HepG2 (cell line): Measurements from ENCODE around the gene BIRC5. TPM values are rescaled to one million over a fixed set of nuclear protein-coding genes. Genes with fewer than 3 reads are reported as not detected.

Experiments
- AGO1 ChIP-seq: fragments of 200-400 bp; formaldehyde crosslinking; IDR thresholded peaks from 2 replicates; pipeline ENCODE4 v1.6.1; 2017; ENCODE audit warnings: mild to moderate bottlenecking, low read depth, low read length, moderate library complexity; ENCODE audit not compliant: poor library complexity, severe bottlenecking
- ATF7 ChIP-seq, 2 experiments: fragments of 450-650 bp in 1 of 2; sonication (generic) in 1 of 2; formaldehyde crosslinking in 1 of 2; IDR thresholded peaks; 2 replicates each; pipeline versions ENCODE4 v1.4.0 to v1.6.1; 2016 to 2020; ENCODE audit warnings: antibody characterized with exemption in 1 of 2, mild to moderate bottlenecking in 1 of 2, missing genetic modification reagents in 1 of 2
- EEA1 ChIP-seq: sonication (generic); formaldehyde crosslinking; IDR thresholded peaks from 2 replicates; pipeline ENCODE4 v1.5.1; 2020; ENCODE audit warnings: mild to moderate bottlenecking, missing genetic modification reagents, borderline replicate concordance
- KLF11 ChIP-seq: IDR thresholded peaks from 2 replicates; pipeline ENCODE4 v1.6.1; 2016; ENCODE audit warnings: missing compliant biosample characterization
- MEF2D ChIP-seq: sonication (generic); formaldehyde crosslinking; IDR thresholded peaks from 2 replicates; pipeline ENCODE4 v1.5.1; 2020; ENCODE audit warnings: mild to moderate bottlenecking, missing genetic modification reagents
- NFATC3 ChIP-seq: sonication (generic); formaldehyde crosslinking; IDR thresholded peaks from 2 replicates; pipeline ENCODE4 v1.5.1; 2020; ENCODE audit warnings: mild to moderate bottlenecking, missing genetic modification reagents
- NFE2L1 ChIP-seq: sonication (generic); formaldehyde crosslinking; IDR thresholded peaks from 2 replicates; pipeline ENCODE4 v1.4.0; 2020; ENCODE audit warnings: missing genetic modification reagents, mild to moderate bottlenecking, borderline replicate concordance
- PCBP1 ChIP-seq: fragments of 200-400 bp; formaldehyde crosslinking; IDR thresholded peaks from 2 replicates; pipeline ENCODE4 v1.6.1; 2017; ENCODE audit warnings: mild to moderate bottlenecking, low read depth, low read length, borderline replicate concordance
- POLR2A ChIP-seq, 2 experiments: IDR thresholded peaks; 2 replicates each; pipeline ENCODE4 v1.6.1; 2011; ENCODE audit warnings: low read depth in 2 of 2, low read length in 2 of 2, mild to moderate bottlenecking in 1 of 2, moderate library complexity in 1 of 2; ENCODE audit not compliant: insufficient read depth in 1 of 2
- SMAD1 ChIP-seq: sonication (generic); formaldehyde crosslinking; IDR thresholded peaks from 2 replicates; pipeline ENCODE4 v1.4.0; 2020; ENCODE audit warnings: missing genetic modification reagents, low read depth, mild to moderate bottlenecking, borderline replicate concordance
- SOX6 ChIP-seq, 2 experiments: fragments of 450-650 bp in 1 of 2; sonication (generic) in 1 of 2; formaldehyde crosslinking in 1 of 2; IDR thresholded peaks; 2 replicates each; pipeline versions ENCODE4 v1.4.0 to v1.6.1; 2017 to 2020; ENCODE audit warnings: antibody characterized with exemption in 1 of 2, mild to moderate bottlenecking in 1 of 2, missing genetic modification reagents in 1 of 2
- ZFP36L2 ChIP-seq: sonication (generic); formaldehyde crosslinking; IDR thresholded peaks from 2 replicates; pipeline ENCODE4 v1.4.0; 2020; ENCODE audit warnings: missing genetic modification reagents
- ZMYM3 ChIP-seq: sonication (generic); formaldehyde crosslinking; IDR thresholded peaks from 2 replicates; pipeline ENCODE4 v1.5.1; 2020; ENCODE audit warnings: mild to moderate bottlenecking, missing genetic modification reagents
- ZNF331 ChIP-seq: sonication (generic); formaldehyde crosslinking; IDR thresholded peaks from 2 replicates; pipeline ENCODE4 v1.4.0; 2020; ENCODE audit warnings: missing genetic modification reagents
- ZNF570 ChIP-seq: sonication (generic); formaldehyde crosslinking; IDR thresholded peaks from 2 replicates; pipeline ENCODE4 v1.4.0; 2020; ENCODE audit warnings: mild to moderate bottlenecking, missing genetic modification reagents, borderline replicate concordance
- ZNF577 ChIP-seq: sonication (generic); formaldehyde crosslinking; IDR thresholded peaks from 2 replicates; pipeline ENCODE4 v1.4.0; 2020; ENCODE audit warnings: mild to moderate bottlenecking, low read depth, missing genetic modification reagents, borderline replicate concordance
- ZNF724P ChIP-seq: sonication (generic); formaldehyde crosslinking; IDR thresholded peaks from 2 replicates; pipeline ENCODE4 v1.8.0; 2022; ENCODE audit warnings: missing genetic modification reagents, borderline replicate concordance
- ZNF747 ChIP-seq: sonication (generic); formaldehyde crosslinking; IDR thresholded peaks from 2 replicates; pipeline ENCODE4 v1.8.1; 2023; ENCODE audit warnings: missing genetic modification reagents, mild to moderate bottlenecking, borderline replicate concordance
- ZNF773 ChIP-seq: sonication (generic); formaldehyde crosslinking; IDR thresholded peaks from 2 replicates; pipeline ENCODE4 v1.4.0; 2020; ENCODE audit warnings: missing genetic modification reagents, borderline replicate concordance
- ZNF776 ChIP-seq: sonication (generic); formaldehyde crosslinking; IDR thresholded peaks from 2 replicates; pipeline ENCODE4 v1.4.0; 2020; ENCODE audit warnings: mild to moderate bottlenecking, missing genetic modification reagents
- ZNF879 ChIP-seq: sonication (generic); formaldehyde crosslinking; IDR thresholded peaks from 2 replicates; pipeline ENCODE4 v1.8.1; 2023; ENCODE audit warnings: missing genetic modification reagents
- ZSCAN29 ChIP-seq: sonication (generic); formaldehyde crosslinking; conservative IDR thresholded peaks from 2 replicates; pipeline ENCODE4 v1.4.0; 2020; ENCODE audit warnings: mild to moderate bottlenecking, missing genetic modification reagents
- polyA plus RNA-seq, 8 experiments: library from polyadenylated mRNA; depleted of rRNA in 3 of 8; stranded (reverse) in 7 of 8; unstranded in 1 of 8; fragments of >200 nt; fragmentation: Illumina TruSeq in 4 of 8; extraction: Trizol in 4 of 8; gene quantifications; 2 replicates each; pipeline versions ENCODE4 v1.2.1 to v1.2.3, GENCODE V29; 2011 to 2016; ENCODE audit warnings: low read depth in 4 of 8, missing spikeins in 1 of 8, mixed read lengths in 1 of 8; ENCODE audit not compliant: insufficient read depth in 1 of 8
- total RNA-seq, 5 experiments: library from RNA; depleted of rRNA; stranded (reverse); fragments of >200 nt; fragmentation: Illumina TruSeq; extraction: Trizol; gene quantifications; 2 replicates each; pipeline ENCODE4 v1.2.3, GENCODE V29; 2016; ENCODE audit warnings: low read depth in 1 of 5
- TF ChIP-seq, protein P1 (sequence below): sonication (generic); formaldehyde crosslinking; IDR thresholded peaks from 2 replicates; pipeline ENCODE4 v1.8.0; 2022; ENCODE audit warnings: mild to moderate bottlenecking, missing genetic modification reagents, moderate library complexity
- TF ChIP-seq, protein P2 (sequence below): sonication (generic); formaldehyde crosslinking; conservative IDR thresholded peaks from 2 replicates; pipeline ENCODE4 v1.4.0; 2020; ENCODE audit warnings: missing genetic modification reagents
- TF ChIP-seq, protein P3 (sequence below): sonication (generic); formaldehyde crosslinking; IDR thresholded peaks from 2 replicates; pipeline ENCODE4 v1.5.1; 2020; ENCODE audit warnings: mild to moderate bottlenecking, missing genetic modification reagents, borderline replicate concordance
- TF ChIP-seq, protein P4 (sequence below): sonication (generic); formaldehyde crosslinking; IDR thresholded peaks from 2 replicates; pipeline ENCODE4 v1.4.0; 2020; ENCODE audit warnings: missing genetic modification reagents

Gene BIRC5
- total and polyA plus RNA-seq, 2 of the 13 experiments (the other 11 are each of a cell fraction or from before 2014, with no cell fraction given) = 30.3 to 135 TPM

DNA sequence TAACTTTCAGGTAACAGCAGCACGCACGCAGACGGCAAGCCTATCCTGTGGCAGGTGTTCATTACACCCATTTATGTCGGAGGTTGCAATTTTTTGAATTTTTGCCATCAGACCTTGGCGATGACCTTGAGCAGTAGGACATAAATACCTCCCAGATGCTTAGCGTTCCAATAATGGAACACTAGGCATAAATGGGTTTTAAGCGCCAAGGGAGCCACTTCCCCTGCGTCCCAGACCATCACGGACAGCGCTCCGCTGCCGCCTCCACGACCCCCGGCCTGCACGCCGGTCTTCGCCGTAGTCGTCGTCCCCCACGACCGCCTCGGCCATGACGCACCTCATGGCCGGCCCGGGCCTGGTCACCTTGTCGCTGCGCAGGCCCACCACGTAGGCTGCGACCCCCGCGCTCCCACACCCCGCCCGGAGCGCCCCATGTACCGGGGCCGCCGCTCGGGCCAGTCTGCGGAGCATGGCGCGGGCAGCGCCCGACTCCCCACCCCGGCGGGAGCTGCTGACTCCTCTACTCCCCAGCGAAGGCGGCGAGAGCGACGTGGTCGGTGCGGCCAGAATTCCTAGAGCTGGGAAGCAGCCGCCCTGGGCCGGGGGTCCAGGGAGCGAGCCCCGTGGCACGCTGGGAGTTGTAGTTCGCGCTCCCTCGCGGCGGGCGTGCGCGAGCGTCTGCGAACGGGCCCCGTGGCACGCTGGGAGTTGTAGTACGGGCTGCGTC lies 40.1 kb downstream of the BIRC5 start (continued):
- peak; percentile 70; the same call in 1 of the 2 replicates for TF ChIP-seq ZNF724P (CRISPR knock-in tag)
- TF ChIP-seq ZNF747 (CRISPR knock-in tag) = no peak
- TF ChIP-seq, protein P1, sequence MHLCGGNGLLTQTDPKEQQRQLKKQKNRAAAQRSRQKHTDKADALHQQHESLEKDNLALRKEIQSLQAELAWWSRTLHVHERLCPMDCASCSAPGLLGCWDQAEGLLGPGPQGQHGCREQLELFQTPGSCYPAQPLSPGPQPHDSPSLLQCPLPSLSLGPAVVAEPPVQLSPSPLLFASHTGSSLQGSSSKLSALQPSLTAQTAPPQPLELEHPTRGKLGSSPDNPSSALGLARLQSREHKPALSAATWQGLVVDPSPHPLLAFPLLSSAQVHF (CRISPR knock-in tag) = peak; percentile 78; the same call in 1 of the 2 replicates
- 0 out of 2 replicates have a peak, but pooled peaks have one; percentile 53 for TF ChIP-seq ZFP36L2 (CRISPR knock-in tag)
- TF ChIP-seq ZNF773 (CRISPR knock-in tag) = peak; percentile 72
- TF ChIP-seq, protein P2, sequence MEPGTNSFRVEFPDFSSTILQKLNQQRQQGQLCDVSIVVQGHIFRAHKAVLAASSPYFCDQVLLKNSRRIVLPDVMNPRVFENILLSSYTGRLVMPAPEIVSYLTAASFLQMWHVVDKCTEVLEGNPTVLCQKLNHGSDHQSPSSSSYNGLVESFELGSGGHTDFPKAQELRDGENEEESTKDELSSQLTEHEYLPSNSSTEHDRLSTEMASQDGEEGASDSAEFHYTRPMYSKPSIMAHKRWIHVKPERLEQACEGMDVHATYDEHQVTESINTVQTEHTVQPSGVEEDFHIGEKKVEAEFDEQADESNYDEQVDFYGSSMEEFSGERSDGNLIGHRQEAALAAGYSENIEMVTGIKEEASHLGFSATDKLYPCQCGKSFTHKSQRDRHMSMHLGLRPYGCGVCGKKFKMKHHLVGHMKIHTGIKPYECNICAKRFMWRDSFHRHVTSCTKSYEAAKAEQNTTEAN = peak; percentile 40; the same call in 1 of the 2 replicates
- peak; percentile 48 for TF ChIP-seq AGO1
- no peak for TF ChIP-seq ZSCAN29 (CRISPR knock-in tag)
- TF ChIP-seq, protein P3, sequence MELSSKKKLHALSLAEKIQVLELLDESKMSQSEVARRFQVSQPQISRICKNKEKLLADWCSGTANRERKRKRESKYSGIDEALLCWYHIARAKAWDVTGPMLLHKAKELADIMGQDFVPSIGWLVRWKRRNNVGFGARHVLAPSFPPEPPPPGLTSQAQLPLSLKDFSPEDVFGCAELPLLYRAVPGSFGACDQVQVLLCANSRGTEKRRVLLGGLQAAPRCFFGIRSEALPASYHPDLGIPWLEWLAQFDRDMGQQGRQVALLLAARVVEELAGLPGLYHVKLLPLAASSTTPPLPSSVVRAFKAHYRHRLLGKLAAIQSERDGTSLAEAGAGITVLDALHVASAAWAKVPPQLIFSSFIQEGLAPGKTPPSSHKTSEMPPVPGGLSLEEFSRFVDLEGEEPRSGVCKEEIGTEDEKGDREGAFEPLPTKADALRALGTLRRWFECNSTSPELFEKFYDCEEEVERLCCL (CRISPR knock-in tag) = 0 out of 2 replicates have a peak, but pooled peaks have one; percentile 39
- TF ChIP-seq NFE2L1 (CRISPR knock-in tag) = 0 out of 2 replicates have a peak, but pooled peaks have one; percentile 71
- TF ChIP-seq ZMYM3 (CRISPR knock-in tag) = peak; percentile 15; the same call in 1 of the 2 replicates
- TF ChIP-seq EEA1 = peak; percentile 80
- TF ChIP-seq POLR2A (IDR thresholded peaks at IDR 0.05; ENCODE audit: insufficient read depth in 1 of 2, low read depth in 2 of 2, low read length in 2 of 2) = peak; percentile 68 to 85
- TF ChIP-seq ATF7 (IDR thresholded peaks at IDR 0.05) = no peak
- TF ChIP-seq ATF7 (CRISPR knock-in tag; IDR thresholded peaks at IDR 0.05) = no peak; the same call in 1 of the 2 replicates
- TF ChIP-seq, protein P4, sequence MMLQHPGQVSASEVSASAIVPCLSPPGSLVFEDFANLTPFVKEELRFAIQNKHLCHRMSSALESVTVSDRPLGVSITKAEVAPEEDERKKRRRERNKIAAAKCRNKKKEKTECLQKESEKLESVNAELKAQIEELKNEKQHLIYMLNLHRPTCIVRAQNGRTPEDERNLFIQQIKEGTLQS (CRISPR knock-in tag) = peak; percentile 66
- peak; percentile 98 for TF ChIP-seq ZNF776 (CRISPR knock-in tag)
- TF ChIP-seq MEF2D (CRISPR knock-in tag) = peak; percentile 17; the same call in 1 of the 2 replicates
- peak; percentile 76 for TF ChIP-seq ZNF331 (CRISPR knock-in tag)
- 0 out of 2 replicates have a peak, but pooled peaks have one; percentile 26 for TF ChIP-seq ZNF879 (CRISPR knock-in tag)
- TF ChIP-seq ZNF577 (CRISPR knock-in tag) = no peak
- TF ChIP-seq NFATC3 (CRISPR knock-in tag) = peak; percentile 76; the same call in 1 of the 2 replicates
- no peak for TF ChIP-seq SOX6 (IDR thresholded peaks at IDR 0.05)
- TF ChIP-seq SOX6 (CRISPR knock-in tag; IDR thresholded peaks at IDR 0.05) = 0 out of 2 replicates have a peak, but pooled peaks have one; percentile 54
- TF ChIP-seq ZNF570 = peak; percentile 68; the same call in 1 of the 2 replicates
- 0 out of 2 replicates have a peak, but pooled peaks have one; percentile 53 for TF ChIP-seq PCBP1
- TF ChIP-seq KLF11 (CRISPR knock-in tag) = 0 out of 2 replicates have a peak, but pooled peaks have one; percentile 37
- peak; percentile 75 for TF ChIP-seq SMAD1 (CRISPR knock-in tag)
